ENCODE data around the gene HSD17B2. TPM values are rescaled to one million over a fixed set of nuclear protein-coding genes. Genes with fewer than 3 reads are reported as not detected.

Gene HSD17B2
- total RNA-seq, 2 donors from 2014 or later = 12.2 to 24.1 TPM

- no peak for DNase-seq
- TF ChIP-seq CTCF (IDR thresholded peaks at IDR 0.05) = no peak
- no peak for TF ChIP-seq POLR2A (IDR thresholded peaks at IDR 0.05)
- Histone ChIP-seq H3K27ac (no peak overlapping the region), H3K27me3 (no peaks in the 10 kb centered on the region), H3K4me1 (no peaks in the 10 kb centered on the region), H3K4me3 (no peak overlapping the region), H3K36me3 (replicated peaks in 1 of 2; ENCODE audit: insufficient read depth in 1 of 2, low read depth in 2 of 2) (no peaks in the 10 kb centered on the region), H3K9me3 (no peaks in the 10 kb centered on the region)
- 89 to 92% methylated on average over 1 of the region's 1 CpG for WGBS, 2 donors
- ATAC-seq = no peak
- intact Hi-C loops (cut with DNase I) = no loop called here
These were observed 56.2 kb downstream of the HSD17B2 start for GRCh38 chr16:82091241-82091640.

GRCh38 chr16:82092711-82093110, 57.7 kb downstream of the HSD17B2 start:
- no peak overlapping the region for H3K4me3 ChIP-seq
- ATAC-seq (no peak), DNase-seq (no peak)
- 56 to 72% methylated on average over 2 of the region's 2 CpGs for WGBS, 2 donors
- intact Hi-C loops (cut with DNase I) = no loop called here
- H3K9me3 ChIP-seq = no peaks in the 10 kb centered on the region
- no peak overlapping the region for H3K27ac ChIP-seq
- H3K36me3 ChIP-seq (replicated peaks in 1 of 2; ENCODE audit: insufficient read depth in 1 of 2, low read depth in 2 of 2) = no peaks in the 10 kb centered on the region
- no peaks in the 10 kb centered on the region for H3K27me3 ChIP-seq
- H3K4me1 ChIP-seq = no peaks in the 10 kb centered on the region
- TF ChIP-seq CTCF (IDR thresholded peaks at IDR 0.05) (no peak), POLR2A (IDR thresholded peaks at IDR 0.05) (no peak)

GRCh38 chr16:82093666-82094300, 58.7 kb downstream of the HSD17B2 start:
- peaks cover 0 to 3% of the 10 kb centered on the region in 2 donors for H3K36me3 ChIP-seq (replicated peaks in 1 of 2; ENCODE audit: insufficient read depth in 1 of 2, low read depth in 2 of 2)
- no peak overlapping the region for H3K4me3 ChIP-seq
- ATAC-seq (no peak), DNase-seq (no peak)
- H3K27me3 ChIP-seq = no peaks in the 10 kb centered on the region
- H3K27ac ChIP-seq = no peak overlapping the region
- TF ChIP-seq POLR2A (IDR thresholded peaks at IDR 0.05) (no peak), CTCF (IDR thresholded peaks at IDR 0.05) (no peak)
- intact Hi-C loops (cut with DNase I) = no loop called here
- no peaks in the 10 kb centered on the region for H3K4me1 ChIP-seq
- H3K9me3 ChIP-seq = no peaks in the 10 kb centered on the region

GRCh38 chr16:82094942-82095540, 60.0 kb downstream of the HSD17B2 start:
- H3K4me1 ChIP-seq = no peaks in the 10 kb centered on the region

More at GRCh38 chr16:82094942-82095540, 60.0 kb downstream of the HSD17B2 start:
- no peak for DNase-seq
- no peaks in the 10 kb centered on the region for H3K27me3 ChIP-seq
- no peak overlapping the region for H3K4me3 ChIP-seq
- no peaks in the 10 kb centered on the region for H3K9me3 ChIP-seq
- TF ChIP-seq CTCF (IDR thresholded peaks at IDR 0.05) (no peak), POLR2A (IDR thresholded peaks at IDR 0.05) (no peak)
- 44 to 50% methylated on average over 8 of the region's 8 CpGs for WGBS, 2 donors
- intact Hi-C loops (cut with DNase I) = no loop called here
- no peak overlapping the region for H3K27ac ChIP-seq
- H3K36me3 ChIP-seq (replicated peaks in 1 of 2; ENCODE audit: insufficient read depth in 1 of 2, low read depth in 2 of 2) = peaks cover 0 to 3% of the 10 kb centered on the region in 2 donors
- ATAC-seq = no peak
